Colon (tissue), 2 donors: ENCODE data around the gene PPFIA4.

Source experiments
- FAIRE-seq: peaks from 2 replicates; lab custom pipeline; 2012; peaks lifted over from hg19 to GRCh38; lab: Jason Lieb, UNC
- donor health status: control.
- donor health status: control.

Gene PPFIA4

DNA sequence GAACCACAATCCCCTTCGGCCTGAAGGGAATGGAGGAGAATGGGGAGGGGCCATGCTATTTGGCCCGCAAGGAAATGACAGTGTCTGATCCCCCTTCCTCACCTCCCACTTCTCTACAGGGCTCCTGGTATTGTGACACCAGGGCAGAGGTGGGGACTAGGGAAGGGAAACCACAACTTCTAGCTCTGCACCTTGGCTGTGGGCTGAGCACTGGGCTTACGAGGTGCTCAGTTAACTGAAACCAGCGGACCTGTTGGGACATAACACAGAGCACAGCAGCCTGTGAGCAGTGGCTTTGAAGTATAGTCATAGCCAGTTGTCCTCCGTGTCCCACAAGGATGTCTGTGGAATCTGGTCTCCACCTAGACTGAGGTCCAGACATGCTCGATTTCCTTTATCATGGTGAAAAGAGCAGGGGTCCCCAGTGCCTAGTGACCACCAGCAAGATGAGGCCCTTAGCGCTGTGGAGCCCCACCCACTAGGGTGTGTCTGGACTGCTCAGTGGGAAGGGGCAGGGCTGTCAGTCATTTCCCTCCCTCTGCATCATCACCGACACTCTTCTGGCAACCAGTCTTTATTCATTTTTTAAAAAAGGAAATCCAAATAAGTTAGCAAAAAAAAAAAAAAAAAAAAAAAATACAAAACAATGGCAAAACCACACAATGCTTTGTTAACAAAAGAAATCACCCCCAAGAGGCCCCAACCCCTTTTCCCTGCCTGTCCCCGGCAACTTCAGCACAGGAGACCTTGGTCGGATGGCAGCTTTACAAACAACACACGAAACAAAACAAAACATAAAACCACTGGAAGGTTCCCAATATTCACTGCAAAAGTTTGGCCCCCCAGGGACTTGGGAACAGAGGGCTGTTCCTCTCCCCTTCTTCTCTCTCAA is 56.5 kb downstream of the PPFIA4 start:
- FAIRE-seq = no peak

DNA sequence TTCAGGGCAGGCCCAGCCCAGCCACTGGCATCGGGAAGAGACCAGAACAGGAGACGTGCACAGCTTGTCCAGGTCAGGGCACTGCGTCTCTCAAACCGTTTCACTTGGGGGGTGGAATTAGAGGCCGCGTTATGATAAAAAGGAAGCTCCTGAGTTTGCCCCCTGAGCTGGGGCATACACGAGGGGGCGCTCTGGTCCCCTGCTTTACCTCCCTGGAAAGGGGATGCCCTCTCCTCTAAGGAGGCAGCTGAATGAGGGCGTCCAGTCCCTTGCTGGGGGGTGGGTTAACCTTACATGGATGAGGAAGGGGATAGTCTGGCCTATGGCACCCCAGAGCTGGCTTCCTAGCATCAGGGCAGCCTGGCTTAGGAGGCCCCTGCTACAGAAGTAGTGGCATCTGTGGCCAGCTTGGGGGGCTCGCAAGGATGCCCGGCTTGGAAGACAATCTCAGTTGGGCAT is 57.2 kb downstream of the PPFIA4 start:
- no peak for FAIRE-seq

DNA sequence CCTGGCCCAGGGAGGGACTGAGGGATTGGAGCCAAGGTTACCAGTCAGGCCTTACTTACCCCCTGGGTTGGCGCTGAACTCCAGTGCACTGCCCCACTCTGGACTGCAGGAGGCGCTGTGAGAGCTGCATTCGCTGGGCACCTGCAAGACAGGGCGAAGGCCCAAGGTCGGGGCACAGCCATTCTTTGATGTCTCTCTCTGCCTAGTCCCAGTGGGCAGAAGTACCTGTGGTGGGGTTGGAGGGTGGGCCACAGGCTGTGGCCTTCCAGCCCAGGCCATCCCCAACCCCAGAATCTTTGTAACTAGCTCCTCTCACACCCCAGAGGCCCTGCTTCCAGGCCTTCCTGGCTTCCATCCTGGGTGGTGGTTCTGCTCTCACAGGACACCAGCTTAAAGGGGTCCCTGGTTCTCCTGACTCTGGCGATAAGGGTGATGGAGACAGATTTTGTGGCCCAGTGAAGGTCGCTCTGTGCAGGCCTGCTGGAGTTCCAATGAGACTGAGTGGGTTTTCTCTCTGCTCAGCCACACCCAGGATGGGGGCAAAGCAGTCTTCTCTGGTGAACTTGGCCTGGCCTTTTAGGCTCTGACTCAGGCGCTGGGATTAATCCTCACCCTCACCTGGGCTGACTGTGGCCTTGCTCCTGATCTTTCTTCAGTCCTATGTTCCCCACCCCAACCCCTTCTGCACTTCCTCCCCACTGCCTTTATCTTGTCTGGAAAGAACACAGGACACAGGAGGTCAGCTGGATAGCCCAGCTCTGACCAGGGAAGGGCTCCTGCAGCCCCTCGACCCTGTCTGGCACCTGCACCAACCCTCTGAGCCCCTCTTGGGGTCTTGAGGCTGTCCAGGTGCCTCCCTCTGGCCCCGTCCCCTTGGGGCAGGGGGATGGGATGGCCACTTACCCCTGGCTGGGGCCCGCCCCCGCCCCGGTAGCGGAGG is 58.6 kb downstream of the PPFIA4 start:
- FAIRE-seq = no peak

DNA sequence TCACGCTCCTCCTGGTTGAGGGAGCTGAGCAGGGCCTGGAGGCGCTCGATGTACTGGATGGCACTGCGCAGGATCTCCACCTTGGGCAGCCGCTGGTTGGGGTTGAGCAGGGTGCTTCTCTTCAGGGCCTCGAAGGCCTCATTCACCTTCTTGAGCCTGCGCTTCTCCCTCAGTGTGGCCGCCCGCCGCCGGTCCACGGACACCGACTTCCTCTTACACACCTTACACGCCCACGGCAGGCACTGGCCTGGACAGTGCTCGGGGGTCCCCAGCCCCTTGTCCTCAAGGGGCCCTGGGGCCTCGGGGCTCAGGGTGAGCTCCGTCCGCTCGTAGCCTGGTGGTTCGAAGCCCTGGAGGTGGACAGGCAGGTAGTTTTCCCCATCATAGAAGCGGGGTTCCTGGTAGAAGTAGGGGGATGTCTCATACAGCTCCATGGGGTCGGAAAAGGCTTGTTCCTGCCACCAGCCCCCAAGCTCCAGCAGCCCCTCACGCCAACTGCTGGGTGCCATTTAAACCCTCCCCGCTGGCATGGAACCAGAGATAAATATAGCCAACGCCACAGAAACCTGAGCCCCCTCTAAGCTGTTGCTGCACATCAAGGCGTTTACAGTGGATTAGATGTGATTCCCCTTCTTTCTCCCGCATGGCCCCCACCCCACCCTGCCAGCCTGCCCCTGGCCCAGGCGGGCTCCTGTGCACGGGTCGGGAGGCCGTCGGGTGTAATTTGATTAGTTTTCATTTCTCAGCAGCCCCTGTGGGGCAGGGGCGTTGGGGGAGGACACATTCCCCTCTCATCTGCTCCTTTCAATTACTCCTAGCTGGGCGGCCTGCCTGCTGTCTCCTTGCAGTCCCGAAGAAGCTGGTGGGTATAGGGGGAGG is 59.5 kb downstream of the PPFIA4 start, which contains the start of gene MYOG:
Gene MYOG (minus strand): TSS at position 485 of the 879 bp plus-strand sequence. CDS start 51 bp downstream, at position 434.
- no peak for FAIRE-seq

DNA sequence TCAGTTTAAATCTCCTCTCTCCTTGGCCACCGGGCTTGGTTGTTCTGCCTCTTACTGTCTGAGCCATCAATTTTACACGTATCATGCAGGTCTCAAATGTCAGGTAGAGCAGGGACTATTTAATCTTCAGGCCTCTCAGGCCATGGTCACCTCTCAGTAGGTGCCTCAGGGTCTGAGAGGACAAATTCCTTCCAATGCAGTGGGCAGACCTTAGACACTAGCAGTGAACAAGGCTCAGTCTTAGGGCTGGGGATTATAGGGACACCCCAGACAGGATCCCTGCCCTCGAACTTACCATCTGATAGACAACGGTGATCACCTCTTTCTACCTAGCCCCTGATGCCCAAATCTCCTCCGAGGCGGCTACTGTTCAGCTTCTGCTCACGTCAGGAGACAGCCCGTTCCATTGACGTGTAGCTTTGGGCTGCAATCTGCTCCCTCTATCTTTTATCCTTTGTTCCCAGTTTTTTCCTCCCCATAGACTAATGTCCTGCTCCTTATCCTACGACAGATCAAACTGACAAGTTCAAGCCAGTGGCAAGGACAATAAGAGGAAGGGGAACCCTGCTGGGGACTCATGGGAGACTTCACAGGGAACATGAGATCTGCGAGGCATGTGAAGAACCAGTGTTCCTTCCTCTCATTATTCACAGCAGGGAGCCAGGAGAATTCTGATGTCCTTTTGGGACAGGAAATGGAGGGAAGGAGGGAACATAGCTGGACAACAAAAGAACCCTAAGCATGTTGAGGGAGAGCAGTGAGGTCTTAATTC is 60.9 kb downstream of the PPFIA4 start:
- FAIRE-seq = no peak

DNA sequence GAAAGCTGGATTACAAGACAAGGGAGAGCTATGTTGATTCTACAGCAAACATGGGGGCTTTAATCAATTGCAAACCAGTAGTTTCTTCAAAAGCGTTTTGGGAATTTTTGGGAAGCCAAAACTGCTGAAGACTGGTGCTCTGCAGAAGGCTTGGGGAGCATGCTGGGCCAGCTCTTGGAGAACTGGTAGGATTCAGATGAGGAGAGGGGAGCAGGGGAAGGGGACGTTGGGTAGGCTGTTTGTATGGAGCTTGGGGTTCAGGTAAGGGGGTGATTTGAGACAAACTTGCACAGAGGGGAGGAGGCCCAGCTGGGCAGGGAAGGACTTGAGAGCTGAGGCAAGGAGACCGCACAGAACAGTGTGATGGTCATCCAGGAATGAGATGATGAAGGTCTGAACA is 62.1 kb downstream of the PPFIA4 start:
- FAIRE-seq = no peak

DNA sequence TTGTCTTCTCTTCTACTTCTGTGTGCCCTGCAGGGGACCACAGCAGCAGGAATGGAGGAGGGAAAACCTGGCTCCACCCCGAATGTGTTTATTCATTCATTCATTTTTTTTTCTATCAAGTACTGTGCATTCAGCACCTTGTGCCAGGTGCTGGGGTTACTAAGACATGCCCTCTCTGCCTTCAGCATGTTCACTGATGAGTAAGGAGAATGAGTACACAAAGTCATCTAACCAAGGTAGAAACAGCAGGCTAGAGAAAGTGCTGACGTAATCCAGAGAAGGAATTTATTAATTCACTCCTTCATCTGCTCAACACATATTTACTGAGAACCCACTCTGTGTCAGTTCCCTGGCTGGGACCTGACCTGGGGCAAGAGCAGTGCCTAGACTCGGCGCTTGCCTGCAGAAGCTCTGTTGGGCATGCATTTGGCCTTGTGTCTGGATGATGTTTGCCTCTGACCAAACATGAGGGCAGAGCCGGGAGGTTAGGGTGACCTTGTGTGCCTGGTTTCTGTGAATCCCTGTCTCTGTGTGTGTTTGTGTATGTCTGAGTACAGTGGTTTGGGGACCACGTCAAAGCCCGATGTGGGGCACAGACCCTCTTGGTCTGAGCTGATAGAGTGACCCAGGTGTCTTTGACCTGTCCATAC is 62.8 kb downstream of the PPFIA4 start:
- FAIRE-seq = no peak

DNA sequence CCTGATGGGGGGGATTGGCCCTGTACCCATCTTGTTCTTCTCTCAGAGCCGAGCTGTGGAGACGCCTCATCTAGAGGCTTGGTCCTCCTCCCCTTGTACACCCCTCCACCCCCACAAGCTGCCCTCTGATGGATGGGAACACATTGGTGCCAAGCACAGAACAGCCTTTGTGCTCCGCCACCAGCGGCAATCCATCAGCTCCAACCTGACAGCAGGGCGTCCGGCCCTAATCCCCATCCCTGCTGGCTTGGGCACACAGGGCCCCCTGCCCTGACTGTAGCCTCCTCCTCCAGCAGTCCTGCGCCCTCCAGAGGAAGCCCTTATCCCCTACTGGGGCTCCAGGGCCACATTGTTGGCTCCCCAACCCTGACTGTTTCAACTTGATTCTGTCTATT is 63.4 kb downstream of the PPFIA4 start:
- FAIRE-seq = no peak

DNA sequence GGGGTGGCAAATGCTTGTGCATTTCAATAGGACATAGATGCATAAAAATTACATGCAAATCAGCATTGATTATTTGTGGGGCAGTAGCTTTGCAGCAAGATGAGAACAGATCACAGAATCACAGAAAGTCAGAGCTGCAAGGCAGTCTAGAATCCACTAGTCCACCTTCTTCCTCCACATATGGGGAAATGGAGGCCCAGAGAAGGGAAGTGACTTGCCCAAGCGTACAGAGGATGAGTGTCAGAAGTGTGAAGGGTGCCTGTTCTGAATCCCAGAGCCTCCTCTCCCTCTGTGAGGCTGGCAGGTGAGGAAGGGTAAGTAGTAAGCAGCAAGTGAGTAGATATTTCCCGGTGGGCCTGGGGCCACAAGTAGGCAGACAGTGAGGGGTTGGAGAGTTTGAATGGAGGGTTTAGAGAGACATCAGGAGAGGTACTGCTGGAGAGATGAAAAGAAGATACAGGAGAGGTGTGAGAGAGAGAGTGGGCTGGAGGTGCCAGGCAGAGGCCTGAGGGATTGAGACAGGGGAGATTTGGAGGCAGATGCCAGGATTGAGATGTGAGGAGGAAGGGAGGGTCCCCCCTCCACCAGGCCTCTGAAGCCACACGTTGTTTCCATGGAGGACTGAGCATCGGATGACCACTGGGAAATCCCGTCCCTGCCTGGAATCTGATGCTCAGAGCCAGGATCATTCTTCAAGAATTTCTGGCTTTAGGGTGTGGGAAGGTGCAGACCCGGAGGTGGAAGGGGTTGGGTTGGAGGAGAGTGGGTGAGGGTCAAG is 64.3 kb downstream of the PPFIA4 start:
- no peak for FAIRE-seq

DNA sequence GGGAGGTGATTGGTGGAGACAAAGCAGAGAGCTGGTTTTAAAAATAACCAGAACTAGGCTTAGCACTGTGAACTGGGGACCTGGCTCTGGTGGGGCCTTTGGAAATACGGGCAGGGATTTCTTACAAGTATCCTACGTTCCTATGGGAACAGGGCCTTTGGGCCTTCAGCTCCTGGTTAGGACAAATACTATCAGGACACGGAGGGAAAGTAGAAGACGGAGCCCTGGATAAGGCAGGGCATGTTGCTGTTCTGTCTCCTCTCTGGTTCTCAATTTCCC is 64.8 kb downstream of the PPFIA4 start:
- FAIRE-seq = no peak

DNA sequence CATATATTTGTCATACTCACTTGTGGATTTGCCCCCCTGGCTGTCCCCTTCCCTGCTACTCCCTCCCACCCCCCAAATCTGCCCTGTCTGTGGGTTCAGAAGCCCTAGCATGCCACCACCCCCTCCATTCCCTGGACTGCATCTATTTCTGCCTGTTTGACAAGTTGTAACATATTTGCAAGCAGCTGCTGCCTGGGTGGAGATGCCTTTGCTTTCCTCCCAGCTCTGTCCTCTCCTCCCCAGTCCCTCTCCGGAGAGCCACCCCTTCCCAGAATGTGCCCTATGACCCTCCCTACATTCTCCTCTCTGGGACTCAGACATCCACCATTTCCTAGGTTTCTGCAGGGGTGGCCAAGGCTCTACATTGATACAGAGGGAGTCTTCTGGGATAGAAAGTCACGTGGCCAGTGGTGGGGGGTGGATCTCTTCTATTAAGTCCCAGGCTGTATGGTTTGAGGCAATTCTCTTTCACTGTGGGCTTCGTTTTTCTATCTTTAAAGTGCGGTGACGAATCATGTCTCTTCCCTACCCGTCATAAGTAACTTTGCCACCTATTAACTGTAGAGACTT is 65.6 kb downstream of the PPFIA4 start:
- FAIRE-seq = no peak

DNA sequence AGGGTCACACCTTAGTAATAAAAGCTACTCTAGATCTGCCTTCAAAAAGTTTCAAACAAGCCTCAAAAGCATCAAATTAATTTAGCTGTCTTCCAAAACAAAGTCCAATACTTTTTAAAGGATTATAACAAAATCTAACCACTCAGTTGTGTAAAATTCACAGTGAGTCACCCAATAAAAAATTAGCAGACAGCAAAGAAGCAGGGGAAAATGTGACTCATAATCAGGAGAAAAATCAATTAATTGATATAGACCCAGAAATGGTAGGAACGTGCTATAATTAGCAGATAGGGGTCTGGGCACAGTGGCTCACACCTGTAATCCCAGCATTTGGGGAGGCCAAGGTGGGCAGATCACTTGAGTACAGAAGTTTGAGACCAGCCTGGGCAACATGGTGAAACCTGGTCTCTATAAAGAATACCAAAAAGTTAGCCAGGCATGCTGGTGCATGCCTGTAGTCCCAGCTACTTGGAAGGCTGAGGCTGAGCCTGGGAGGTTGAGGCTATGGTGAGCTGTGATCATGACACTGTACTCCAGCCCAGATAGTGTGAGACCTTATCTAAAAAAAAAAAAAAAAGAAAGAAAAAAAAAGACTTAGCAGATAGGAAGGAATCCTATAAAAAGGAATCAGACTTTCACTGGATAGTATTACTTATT is 67.6 kb downstream of the PPFIA4 start:
- no peak for FAIRE-seq

DNA sequence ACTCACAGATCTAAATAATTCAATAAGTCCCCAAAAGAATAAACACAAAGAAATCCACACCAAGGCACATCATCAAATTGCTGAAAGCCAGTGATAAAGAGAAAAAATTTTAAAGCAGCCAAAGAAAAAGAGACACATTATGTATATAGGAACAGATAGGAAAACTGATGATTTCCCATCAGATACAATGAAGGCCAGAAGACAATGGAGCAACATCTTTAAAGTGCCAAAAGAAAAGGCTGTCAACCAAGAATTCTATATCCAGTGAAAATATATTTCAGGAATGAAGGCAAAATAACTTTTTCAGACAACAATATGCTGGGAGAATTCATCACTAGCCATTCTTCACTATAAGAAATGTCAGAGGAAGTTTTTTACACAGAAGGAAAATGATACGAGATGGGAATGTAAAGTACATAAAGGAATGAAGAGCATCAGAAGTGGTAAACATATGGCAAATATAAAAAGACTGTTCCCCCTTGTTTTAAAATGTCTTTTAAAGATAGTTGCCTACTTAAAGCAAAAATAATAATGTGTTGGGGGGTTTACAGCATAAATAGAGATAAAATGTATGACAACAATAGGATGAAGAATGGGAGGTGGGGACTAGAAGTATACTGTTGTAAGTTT is 68.9 kb downstream of the PPFIA4 start:
- FAIRE-seq = no peak

DNA sequence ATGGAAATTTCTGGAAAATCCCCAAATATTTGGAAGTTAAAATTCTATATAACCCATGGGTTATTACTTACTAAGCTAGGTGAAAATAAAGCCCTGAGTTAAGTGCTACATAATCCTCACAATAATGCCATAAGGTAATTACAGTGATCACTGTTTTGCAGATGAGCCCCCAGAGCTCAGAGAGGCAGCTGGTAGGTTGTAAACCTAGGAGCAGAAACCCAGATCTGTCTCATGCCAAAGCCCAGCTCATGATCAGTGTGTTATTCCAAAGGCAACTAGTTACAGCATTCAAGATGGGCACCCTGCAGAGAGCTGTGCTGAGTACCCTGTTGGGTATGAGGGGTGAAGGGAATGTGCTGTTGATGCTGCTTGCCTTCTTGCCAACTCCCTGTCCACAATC is 70.3 kb downstream of the PPFIA4 start:
- no peak for FAIRE-seq

DNA sequence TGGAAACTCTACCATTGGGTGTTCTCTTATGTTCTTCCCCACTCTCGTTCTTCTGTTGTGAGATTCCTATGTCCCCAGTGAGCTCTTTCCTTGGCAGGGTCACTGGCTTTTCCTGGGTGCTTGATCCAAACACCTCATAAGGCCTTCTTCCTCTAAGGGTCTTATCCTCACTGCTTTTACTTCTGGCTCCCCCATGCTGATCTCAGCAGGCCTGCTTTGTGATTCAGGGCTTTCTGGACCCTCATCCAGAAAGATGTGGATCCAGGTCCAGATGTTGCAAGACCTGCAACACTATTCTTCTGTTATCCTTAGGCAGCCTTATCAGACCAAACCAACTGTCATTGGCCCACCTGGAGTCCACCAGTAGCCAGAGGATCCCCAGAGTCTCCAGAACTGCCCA is 70.7 kb downstream of the PPFIA4 start:
- no peak for FAIRE-seq

DNA sequence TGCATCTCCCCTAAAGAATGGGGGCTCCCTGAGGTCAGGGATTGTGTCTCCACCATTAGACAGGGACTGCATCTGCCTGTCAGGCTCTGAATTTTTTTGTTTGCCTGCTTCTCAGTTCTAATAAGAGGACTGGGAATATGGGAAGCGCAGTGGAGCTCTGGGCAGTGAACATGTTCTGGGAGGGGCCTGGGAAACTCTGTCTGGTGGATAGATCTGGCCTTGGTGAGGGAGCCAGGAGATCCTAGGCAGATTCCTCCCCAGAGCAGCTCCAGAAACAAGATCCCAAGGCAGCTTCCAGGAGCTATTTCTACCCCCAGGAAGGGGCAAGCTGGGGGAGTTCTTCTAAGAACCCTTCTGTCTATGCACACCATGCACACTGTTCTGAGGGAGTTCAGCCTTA is 72.2 kb downstream of the PPFIA4 start:
- no peak for FAIRE-seq

DNA sequence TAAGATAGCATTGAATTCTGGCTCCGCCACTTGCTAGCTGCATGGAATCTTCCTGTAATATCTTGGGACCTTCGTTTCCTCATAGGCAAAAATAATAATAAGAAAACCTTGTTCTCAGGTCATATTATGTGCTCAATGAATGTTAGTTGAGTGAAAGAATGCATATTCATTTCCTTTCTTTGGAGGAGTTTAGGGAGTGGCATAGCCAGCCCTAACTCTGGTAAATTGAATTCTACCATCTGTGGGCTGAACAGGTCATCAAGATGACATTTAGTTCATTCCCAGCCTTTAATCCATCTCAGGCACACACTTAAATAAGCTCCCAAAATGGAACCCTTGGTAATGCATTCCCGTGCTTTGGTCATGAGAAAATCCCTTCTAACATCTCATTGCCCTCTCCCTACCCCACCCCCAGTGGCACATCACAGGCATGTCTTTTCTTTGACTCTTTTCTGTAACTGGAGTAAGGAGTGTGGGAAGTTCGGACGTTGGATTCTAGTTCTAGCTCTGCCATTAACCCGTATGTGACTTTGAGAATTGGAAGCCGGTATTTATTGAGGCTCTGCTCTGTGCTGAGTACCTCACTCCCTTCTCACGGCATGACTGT is 72.7 kb downstream of the PPFIA4 start:
- FAIRE-seq = no peak
